Breast epithelium (tissue), 4 donors: ENCODE data around the gene UNC5B. TPM values are rescaled to one million over a fixed set of nuclear protein-coding genes. Genes with fewer than 3 reads are reported as not detected.

ENCODE experiments used
- DNase-seq, 2 donors: peaks; one replicate each; pipeline ENCODE4 v3.0.0-alpha.2; 2019; ENCODE audit warnings: low spot score in 2 of 2
- H3K27ac ChIP-seq, 2 donors: fragments of 200-600 bp; sonication (generic) in 1 of 2; one replicate each; pipeline ENCODE4 v1.5.1; 2016 to 2019; ENCODE audit warnings: mild to moderate bottlenecking in 1 of 2
- H3K27me3 ChIP-seq, 2 donors: fragments of 200-600 bp; sonication (generic) in 1 of 2; one replicate each; pipeline versions ENCODE4 v1.5.1 to v1.6.0; 2017 to 2019; ENCODE audit warnings: control low read depth in 1 of 2, mild to moderate bottlenecking in 1 of 2
- H3K36me3 ChIP-seq: fragments of 200-600 bp; one replicate; pipeline ENCODE4 v1.5.1; 2019
- H3K4me1 ChIP-seq, 2 donors: fragments of 200-600 bp; sonication (generic); one replicate each; pipeline ENCODE4 v1.5.1; 2016 to 2019; ENCODE audit warnings: control low read depth in 1 of 2
- H3K4me3 ChIP-seq, 3 donors: fragments of 200-600 bp; sonication (generic); 1 replicate in 2 of 3; 2 replicates in 1 of 3; pipeline ENCODE4 v1.5.1; 2016 to 2019; ENCODE audit warnings: mild to moderate bottlenecking in 3 of 3, moderate library complexity in 2 of 3
- H3K9me3 ChIP-seq, 2 donors: fragments of 200-600 bp; sonication (generic) in 1 of 2; one replicate each; pipeline ENCODE4 v1.5.1; 2016 to 2019; ENCODE audit warnings: control low read depth in 1 of 2
- CTCF ChIP-seq, 3 donors: fragments of 450-650 bp; IDR thresholded peaks; one replicate each; pipeline ENCODE4 v1.5.1; 2016 to 2017; ENCODE audit warnings: antibody characterized with exemption in 3 of 3, mild to moderate bottlenecking in 3 of 3, moderate library complexity in 3 of 3
- POLR2A ChIP-seq: fragments of 450-650 bp; IDR thresholded peaks from one replicate; pipeline ENCODE4 v1.6.1; 2016; ENCODE audit warnings: antibody characterized with exemption, mild to moderate bottlenecking, moderate library complexity
- POLR2AphosphoS5 ChIP-seq, 3 donors: sonication (generic); formaldehyde crosslinking; IDR thresholded peaks; one replicate each; pipeline ENCODE4 v1.6.1; 2017; ENCODE audit warnings: antibody characterized with exemption in 3 of 3
- intact Hi-C: fragments of 100-400 bp; cut with DNase I; formaldehyde crosslinking; loops from one replicate; pipeline ENCODE4 v1.15.1; 2023; ENCODE audit warnings: low total_unique reads
- total RNA-seq, 3 donors: library from RNA; depleted of rRNA; stranded (reverse); fragments of >200 nt; gene quantifications; one replicate each; pipeline ENCODE4 v1.1.0, GENCODE V29; 2016

Gene UNC5B
- total RNA-seq, 3 donors from 2014 or later = 0.80 to 4.9 (median 3.5) TPM

- Histone ChIP-seq H3K27ac (no peak overlapping the region), H3K4me1 (no peaks in the 10 kb centered on the region), H3K4me3 (no peak overlapping the region), H3K9me3 (no peaks in the 10 kb centered on the region), H3K27me3 (peaks cover 0 to 6% of the 10 kb centered on the region in 2 donors), H3K36me3 (no peaks in the 10 kb centered on the region)
- intact Hi-C loops = no loop called here
- DNase-seq = no peak
- no peak for TF ChIP-seq POLR2A
- TF ChIP-seq POLR2AphosphoS5 (IDR thresholded peaks at IDR 0.05) = no peak
- TF ChIP-seq CTCF (IDR thresholded peaks at IDR 0.05) = no peak
Measured at GRCh38 chr10:71205468-71205867, 6.9 kb upstream of the UNC5B start.

- Histone ChIP-seq H3K27ac (no peak overlapping the region), H3K9me3 (no peaks in the 10 kb centered on the region), H3K27me3 (peaks cover 3 to 15% of the 10 kb centered on the region in 2 donors), H3K4me1 (no peaks in the 10 kb centered on the region), H3K4me3 (no peak overlapping the region), H3K36me3 (no peaks in the 10 kb centered on the region)
- TF ChIP-seq POLR2AphosphoS5 (IDR thresholded peaks at IDR 0.05) = no peak
- no peak for TF ChIP-seq CTCF (IDR thresholded peaks at IDR 0.05)
- no peak for TF ChIP-seq POLR2A
- peak in 1 of 2 donors; percentile 31 for DNase-seq
- intact Hi-C loops = no loop called here
Measured at GRCh38 chr10:71206911-71207310, 5.5 kb upstream of the UNC5B start.

- Histone ChIP-seq H3K27me3 (peaks cover 3 to 15% of the 10 kb centered on the region in 2 donors), H3K4me3 (no peak overlapping the region), H3K4me1 (no peaks in the 10 kb centered on the region), H3K27ac (no peak overlapping the region), H3K36me3 (no peaks in the 10 kb centered on the region), H3K9me3 (no peaks in the 10 kb centered on the region)
- no peak for TF ChIP-seq POLR2AphosphoS5 (IDR thresholded peaks at IDR 0.05)
- TF ChIP-seq CTCF (IDR thresholded peaks at IDR 0.05) = no peak
- no peak for TF ChIP-seq POLR2A
- intact Hi-C loops = no loop called here
- DNase-seq = no peak
Measured at GRCh38 chr10:71207578-71207977, 4.8 kb upstream of the UNC5B start.

GRCh38 chr10:71209352-71209715 is 3.0 kb upstream of the UNC5B start:
- H3K27ac ChIP-seq = no peak overlapping the region
- DNase-seq = no peak
- no peaks in the 10 kb centered on the region for H3K4me1 ChIP-seq
- H3K4me3 ChIP-seq = no peak overlapping the region
- H3K9me3 ChIP-seq = no peaks in the 10 kb centered on the region
- peaks cover 3 to 15% of the 10 kb centered on the region in 2 donors for H3K27me3 ChIP-seq
- intact Hi-C loops = no loop called here
- TF ChIP-seq POLR2A (no peak), CTCF (IDR thresholded peaks at IDR 0.05) (peak in 1 of 3 donors; percentile 3), POLR2AphosphoS5 (IDR thresholded peaks at IDR 0.05) (no peak)
- no peaks in the 10 kb centered on the region for H3K36me3 ChIP-seq

- Histone ChIP-seq H3K4me3 (no peak overlapping the region), H3K27me3 (peaks cover 3 to 15% of the 10 kb centered on the region in 2 donors), H3K4me1 (no peaks in the 10 kb centered on the region), H3K9me3 (no peaks in the 10 kb centered on the region), H3K27ac (no peak overlapping the region), H3K36me3 (no peaks in the 10 kb centered on the region)
- no peak for DNase-seq
- intact Hi-C loops = no loop called here
- TF ChIP-seq CTCF (IDR thresholded peaks at IDR 0.05) (no peak), POLR2A (no peak), POLR2AphosphoS5 (IDR thresholded peaks at IDR 0.05) (no peak)
Measured at GRCh38 chr10:71209731-71210541, 2.4 kb upstream of the UNC5B start.
